CD1c-positive myeloid dendritic cell (primary cell): ENCODE measurements around the gene DRC1.
"Not testable (repeated sequence)": the region's sequence is repeated elsewhere in the genome, so short reads cannot be mapped to it uniquely, and the experiment has no call there.

Experiments
- DNase-seq: peaks from one replicate; pipeline ENCODE4 v3.0.0-alpha.2; 2016; ENCODE audit errors: extremely low spot score

The DRC1 gene

DNA sequence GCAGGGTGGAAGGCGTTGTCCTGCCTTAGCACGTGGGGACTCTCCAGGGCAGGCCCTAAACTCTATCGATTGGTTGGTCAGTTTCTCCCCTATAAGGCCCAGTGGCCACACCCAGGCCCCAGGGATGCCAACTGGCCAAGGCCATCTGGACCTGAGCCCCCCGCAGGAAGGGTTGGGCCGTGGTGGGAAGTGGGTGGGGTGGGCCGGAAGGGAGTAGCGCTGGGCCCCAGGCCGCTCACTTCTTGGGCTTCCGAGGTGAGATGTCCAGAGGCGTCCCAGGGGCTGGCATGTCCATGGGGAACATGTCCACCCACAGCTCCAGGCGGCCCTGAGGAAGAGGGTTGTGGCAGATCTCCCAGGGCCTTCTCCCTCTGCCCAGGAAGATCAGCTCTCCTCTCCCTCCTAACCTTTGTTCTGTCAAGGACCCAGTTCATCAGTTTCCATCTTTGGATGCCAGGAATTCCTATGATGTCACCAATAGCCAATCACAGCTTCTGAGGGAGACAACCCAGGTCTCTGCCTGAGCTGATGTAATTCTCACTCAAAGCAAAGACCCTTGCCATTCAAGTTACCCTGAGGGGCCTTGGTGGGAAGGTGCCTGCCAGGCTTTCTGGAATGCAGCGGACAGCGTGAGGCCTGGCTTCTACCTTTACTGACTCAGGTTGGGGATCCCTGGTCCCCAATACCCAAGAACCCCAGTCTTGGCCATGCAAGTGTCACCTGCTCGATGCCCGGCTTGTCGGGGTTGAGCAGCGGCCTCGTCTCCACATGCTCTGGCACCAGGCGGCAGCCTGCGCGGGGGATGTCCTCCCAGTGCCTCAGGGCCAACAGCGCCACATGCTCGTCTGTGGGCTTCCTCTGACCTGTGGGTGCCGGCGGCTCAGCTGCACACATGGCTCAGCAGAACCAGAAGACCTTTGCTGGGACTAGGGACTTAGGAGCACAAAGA is 61.8 kb downstream of the DRC1 start:
- DNase-seq, result no peak

DNA sequence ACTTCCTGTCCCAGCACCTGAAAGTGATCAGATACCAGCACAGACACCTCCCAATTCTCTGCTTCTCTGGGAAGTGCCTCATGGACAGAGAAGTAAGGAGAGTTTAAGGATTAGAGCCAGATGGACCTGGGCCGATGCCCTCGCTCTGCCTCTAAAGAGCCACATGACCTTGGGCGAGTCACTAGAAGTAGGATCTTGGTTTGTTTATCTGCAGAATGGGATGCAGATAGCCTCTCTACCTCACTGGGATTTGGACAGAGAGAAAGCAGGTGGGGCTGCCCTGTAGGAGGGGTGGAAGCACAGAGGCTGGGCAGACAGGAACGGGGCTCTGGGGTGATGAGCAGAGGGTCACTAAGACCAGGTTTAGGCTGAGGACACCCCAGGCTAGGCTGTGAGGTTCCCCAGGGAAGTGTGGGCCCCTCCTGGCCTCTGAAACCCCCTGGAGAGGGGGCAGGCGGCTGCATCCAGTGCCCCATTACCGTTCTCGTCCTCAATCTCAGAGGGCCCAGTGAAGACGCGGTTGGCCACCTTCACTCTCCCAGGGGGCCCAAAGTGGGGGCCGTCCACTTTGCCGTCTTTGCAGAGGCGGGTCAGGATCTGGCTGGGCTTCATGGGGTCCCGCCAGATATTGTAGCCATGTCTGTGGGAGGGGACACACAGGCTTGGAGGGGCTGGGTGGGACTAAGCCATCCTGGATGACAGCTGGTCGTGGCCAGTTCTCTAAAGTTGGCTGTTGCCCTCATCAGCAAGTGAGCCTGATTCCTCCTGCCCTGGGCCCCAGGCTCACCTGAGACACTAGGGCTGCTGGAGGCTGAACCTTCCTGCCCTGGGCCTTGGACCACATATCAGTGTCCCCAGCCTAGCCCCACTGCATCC is 62.9 kb downstream of the DRC1 start:
- no peak for DNase-seq

DNA sequence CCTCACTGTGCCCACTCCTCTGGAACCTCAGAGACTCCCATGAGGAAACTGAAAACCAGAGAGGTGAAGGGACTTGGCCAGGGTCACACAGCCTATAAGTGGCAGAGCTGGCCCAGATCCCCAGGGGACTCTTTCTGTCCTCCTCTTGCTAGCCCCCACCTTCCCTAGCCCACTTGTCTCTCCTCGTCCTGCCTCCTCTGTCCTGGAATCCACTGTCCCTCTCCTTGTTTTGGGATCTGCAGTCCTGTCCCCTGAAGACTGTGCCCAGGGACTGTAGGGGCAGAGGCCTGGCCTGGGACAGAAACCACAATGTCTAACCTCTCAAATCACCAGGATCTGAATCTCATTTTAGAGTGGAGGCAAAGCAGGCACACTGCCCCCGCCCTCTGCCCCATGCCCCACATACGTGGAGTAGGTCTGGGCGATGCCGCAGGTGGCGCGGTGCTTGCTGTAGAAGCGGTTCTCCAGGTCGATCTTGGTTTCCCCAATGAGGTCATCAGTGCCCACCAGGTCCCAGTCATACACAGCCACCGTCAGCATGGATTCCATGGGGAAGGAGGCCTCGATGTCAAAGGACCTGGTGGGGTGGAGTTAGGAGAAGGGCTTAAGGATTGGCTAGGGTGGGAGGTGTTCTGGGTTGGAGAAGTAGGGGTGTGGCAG is 63.7 kb downstream of the DRC1 start:
- DNase-seq, result no peak

DNA sequence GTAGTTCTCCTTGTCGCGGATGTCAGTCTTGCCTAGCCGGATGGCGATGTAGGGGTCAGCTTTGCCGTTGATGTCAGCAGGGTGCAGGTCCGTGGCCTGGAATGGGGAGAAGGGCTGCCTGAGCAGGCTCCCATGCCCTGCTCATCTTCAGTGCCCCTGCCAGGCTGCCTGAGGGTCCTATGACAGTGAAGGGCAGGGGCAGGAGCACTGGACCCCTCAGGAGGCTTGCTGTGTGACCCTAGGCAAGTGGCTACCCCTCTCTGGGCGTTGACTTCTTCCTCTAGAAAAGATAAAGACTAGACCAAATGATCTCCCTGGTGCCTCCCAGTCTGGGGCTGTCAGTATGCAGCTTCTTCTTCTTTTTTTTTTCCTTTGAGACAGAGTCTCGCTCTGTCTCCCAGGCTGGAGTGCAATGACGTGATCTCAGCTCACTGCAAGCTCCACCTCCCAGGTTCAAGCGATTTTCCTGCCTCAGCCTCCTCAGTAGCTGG is 64.3 kb downstream of the DRC1 start:
- no peak for DNase-seq

DNA sequence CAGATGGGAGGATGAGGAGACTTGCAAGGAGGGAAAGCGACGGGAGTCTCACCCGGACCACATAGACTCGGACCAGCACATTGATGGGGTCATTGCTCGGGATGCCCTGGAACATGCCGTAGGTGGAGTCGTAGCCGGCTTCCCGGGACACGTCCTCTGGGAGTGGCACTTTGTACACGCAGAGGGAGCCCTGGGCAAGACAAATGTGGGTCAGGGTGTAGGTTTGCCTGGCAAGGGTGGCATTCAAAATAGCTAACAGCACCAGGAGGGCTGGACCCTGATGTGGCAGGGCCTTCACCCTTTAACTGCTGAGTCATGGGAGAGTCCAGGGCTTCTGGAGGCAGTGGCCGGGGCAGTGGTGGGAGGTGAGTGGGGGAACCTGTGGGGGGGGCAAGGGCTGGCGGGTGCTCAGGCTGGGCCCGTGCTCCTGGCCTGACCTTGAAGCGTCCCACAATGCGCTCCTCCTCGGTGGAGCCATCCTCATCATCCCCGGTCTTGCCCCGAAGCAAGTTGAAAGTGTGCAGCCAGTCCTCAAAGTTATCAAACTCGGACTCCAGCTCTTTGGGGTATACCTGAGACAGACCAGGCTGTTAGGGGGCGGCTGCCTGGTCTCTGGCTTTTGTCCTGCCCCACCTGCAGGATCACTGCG is 65.1 kb downstream of the DRC1 start:
- no peak for DNase-seq

DNA sequence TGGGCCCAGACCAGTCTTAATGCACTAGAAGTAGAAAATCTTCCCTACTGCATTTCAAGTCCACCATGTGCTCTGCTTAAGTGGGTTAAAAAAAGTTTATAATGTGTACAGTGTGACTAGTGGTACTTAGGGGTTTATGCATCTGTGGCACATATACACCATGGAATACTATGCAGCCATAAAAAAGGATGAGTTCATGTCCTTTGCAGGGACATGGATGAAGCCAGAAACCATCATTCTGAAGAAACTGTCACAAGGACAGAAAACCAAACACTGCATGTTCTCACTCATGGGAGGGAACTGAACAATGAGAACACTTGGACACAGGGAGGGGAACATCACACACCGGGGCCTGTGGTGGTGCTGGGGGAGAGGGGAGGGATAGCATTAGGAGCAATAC is 66.8 kb downstream of the DRC1 start:
- DNase-seq, result not testable (repeated sequence)

DNA sequence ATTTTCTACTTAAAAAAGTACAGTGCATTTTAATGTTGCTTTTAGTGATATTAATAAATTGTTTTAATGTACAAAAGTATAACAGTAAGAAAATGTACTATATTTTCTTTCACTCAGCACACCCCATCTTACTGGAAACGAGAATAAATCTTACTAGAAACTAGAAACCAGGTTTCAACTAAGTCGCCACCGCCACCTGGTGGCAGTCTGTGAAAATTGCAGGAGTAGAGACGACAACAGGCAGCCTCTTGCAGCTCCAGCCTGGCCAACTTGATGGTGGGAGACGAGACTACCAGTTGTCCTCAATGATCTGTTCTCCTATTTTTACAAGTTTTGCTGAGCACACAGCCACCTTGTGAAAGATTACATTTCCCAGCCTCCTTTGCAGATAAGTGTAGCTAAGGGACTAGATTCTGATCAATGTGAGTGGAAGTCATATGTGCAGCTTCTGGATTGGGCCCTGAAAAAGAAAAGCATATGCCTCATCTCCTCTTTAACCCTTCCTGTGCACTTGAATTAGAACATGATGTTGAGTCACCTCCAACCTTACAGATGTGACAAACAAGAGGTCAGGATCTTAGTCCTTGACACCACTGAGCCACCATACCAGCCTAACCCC is 67.5 kb downstream of the DRC1 start:
- DNase-seq, result peak; percentile 88

DNA sequence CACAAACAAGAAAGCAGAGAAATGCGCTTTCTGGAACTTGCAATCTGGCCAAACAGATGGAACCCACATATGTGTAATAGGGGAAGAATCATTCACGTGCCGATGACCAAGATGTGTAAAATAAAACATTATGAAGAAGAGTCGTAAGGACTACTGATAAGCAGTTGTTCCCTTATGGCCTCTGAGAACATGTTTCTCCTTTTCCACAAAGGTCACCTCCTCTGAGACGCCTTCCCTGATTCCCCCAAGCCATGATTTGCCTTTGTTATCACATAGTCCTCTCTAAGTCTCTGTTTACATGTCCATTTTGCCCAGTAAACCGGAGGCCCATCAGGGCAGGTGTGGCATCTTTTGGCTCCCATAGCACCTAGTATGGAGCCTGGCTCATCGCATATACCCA is 68.2 kb downstream of the DRC1 start:
- no peak for DNase-seq

DNA sequence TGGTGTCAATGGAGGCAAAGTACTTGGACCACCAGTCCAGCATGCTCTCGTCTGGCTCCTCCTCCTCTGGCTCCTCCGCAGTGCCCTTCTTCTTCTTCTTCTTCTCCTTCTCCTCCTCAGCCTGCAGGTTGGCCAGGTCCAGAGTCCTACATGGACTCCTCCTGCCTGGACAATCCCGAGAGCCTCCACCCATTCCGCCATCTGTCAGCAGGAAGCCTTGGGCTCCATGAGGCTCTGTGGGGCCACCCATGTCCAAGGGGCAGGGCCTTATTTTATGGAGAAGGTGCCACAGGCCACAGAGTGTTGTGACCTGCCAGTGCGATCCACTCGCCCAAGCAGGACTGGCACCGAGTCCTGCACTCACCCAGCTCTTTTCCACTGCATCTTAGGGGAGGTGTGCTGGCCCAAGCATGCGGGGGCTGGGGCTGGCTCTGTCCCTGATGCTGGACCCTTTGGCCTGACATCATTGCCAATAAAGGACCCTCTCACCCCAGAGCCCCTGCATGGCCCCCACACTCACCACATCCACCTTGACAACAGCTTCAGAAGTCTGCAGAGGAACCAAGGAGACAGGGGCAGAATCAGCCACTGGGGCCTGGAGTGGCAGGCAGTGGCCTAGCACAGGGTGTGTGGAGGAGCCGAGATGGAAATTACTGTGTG is 69.0 kb downstream of the DRC1 start:
- no peak for DNase-seq

DNA sequence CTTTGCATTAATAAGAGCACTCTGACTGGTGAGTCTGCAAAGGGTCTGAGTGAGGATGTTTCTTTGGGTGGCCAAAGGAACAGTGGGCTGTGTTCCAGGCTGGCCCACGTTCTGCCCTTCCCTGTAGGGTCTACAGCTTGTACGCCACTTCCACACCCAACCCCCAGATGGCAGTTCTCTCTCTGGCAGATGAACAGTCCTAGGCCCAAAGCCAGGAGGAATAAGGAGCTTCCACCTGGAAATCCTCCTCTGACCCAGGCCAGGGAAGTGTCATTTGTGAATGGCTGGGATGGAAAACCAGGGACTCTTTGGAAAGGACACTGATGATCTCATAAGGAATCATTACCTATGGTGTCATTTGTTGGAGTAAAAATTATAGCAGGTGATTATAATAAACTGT is 69.6 kb downstream of the DRC1 start:
- DNase-seq, result no peak

DNA sequence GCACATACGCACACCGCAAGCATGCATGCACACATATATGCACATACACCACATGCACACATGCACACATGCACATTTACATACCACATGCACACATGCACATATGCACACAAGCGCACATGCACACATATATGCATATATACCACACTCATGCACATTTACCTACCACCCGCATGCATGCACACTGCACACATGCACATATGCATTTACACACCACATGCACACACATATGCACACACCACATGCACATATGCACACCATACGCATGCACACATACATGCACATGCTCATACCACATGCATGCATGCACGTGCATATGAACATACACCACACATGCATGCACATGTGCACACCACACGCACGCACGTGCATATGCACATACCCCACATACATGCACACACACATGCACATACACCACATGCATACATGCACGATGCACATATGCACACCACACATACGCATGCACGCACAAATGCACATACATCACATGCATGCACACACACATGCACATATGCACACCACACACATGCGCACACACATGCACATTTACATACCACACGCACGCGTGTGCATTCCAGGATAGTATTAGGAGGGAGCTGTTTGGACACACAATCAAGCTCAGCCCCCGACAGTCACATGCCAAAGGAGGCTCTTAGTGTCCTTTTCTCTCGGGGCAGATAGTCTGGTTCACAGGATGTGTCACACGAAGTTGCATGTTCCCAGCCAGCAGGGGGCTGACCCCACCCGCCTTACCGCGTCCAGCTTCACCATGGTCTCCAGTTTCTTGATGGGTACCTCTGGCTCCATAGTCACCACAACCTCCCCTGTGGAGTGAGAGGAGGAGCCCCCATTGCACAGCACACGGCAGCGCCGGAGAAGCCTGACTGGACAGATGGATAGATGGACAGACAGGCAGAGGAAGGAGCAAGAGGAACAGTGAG is 70.3 kb downstream of the DRC1 start:
- DNase-seq, result no peak

DNA sequence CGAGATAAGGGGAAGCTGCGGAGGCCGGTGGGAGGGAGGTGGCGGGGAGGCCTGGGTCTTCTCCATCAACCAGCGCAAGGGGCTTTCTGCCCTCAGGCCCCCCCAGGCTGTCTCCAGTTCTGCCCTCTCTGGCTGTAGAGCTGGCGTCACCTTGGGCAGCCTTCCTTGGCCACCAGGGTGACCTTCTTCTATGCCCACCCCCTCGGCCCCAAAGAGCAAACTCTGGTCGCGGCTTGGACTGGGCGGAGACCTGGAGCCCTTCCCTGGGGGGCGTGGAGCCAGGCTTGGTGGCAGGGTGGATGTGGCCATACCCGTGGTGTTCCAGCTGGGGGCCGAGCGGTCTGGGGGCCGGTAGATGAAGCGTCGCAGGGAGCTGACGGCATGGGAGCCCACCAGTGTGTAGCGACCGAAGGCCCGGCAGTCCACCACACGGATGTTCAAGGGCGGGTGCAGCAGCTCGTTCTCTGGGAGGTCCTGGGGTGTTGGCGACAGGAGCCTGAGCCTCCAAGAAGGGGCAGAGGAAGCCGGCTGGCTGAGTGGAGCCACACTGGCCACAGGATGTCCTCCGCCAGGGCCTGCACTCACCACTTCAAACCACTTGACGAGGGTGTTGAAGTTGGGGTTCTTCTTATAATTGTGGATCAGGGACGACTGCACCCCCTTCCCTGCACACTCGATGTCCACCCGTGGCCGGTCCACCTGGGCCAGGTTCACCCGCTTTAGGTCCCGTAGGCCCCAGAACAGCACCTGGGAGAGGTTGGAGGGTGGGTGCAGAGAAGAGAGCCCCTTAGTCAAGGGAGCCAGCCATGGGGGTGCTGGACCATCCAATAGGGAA is 71.3 kb downstream of the DRC1 start:
- no peak for DNase-seq

DNA sequence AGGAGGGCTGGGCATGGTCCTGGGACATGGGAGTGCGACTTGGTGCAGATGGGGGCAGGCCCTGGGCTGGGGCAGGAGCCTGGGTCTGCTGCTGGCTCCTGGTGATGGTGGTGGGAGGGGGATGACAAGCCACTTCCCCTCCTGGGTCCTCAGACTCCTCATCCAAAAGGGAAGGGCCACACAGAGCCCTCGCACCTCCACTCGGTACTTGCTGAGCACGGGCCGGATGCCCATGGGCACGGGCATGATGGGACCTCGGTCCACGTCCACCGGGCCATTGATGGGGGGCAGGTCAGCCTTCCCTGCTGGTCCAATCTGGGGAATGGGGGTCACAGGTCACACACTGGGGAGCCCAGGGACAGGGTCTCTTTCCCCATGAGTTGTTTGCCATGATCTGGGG is 72.1 kb downstream of the DRC1 start:
- DNase-seq, result no peak

DNA sequence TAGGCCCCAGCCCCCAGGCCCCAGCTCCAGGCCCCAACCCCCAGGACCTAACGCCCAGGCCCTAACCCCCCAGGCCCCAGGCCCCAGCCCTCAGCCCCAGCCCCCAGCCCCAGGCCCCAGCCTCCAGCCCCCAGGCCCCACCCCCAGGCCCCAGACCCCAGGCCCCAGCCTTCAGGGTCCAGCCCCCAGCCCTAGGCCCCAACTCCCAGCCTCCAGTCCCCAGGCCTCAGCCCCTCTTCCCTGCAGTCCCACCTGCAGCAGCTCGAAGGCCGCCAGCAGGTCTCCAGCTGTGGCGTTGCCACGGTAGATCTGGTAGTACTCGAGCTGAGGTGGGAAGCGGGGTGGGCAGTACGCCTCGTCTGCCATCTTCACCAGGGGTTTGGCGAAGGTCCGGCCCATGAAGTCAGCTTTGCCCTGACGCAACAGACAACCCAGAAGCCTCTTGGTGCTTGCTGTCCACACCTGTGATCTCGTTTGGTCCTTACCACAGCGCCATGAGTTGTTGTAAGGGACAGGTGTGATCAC is 72.6 kb downstream of the DRC1 start:
- DNase-seq, result no peak

DNA sequence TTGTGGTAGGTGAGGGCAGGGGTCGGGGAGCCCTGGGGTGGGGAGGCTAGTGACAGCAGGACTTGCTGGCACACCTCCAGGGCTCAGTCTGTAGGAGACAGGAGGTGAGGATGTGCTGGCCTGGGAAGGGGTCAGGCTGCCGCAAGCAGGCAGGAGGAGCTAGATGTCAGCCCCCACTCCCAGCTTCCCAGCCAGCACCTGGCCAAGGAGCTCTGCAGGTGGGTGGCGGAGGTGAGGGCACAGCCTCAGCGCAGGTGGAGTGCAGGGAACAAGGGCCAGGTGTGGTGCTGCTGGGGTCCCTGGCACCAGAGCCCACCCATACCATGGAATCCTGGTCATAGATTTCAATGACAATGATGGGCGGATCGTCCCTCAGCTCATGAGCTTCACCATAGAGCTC is 73.3 kb downstream of the DRC1 start:
- no peak for DNase-seq

DNA sequence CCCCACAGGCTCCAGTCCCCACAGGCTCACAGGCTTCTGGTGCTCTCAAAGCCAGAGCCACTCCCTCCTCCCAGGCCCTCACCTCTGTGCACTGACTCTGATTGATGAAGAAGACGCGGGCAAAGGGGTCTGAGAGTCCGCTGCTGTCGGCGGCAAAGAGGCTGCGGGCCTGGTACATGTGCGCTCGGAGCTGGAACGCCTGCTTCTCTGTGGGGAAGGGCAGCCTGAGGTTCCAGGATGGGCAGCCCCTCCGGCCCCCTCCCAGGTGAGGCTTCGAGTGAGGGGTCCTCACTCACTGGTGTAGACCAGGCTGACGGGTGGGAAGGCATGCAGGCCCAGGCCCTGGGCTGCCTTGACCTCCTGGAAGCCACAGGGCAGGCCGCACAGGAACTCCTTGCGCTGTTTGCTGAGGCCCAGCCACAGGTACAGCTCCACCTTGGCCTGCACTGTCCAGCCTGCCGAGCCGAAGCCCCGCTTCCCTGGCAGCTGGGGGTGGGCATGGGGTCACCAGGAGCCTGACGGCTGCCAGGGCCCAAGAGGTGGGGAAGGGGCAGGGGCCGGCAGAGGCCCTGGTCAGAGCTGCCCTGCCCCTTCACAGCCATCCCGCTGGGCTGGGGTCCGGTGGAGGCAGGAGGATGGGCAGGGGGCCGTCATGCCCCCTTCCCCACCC is 74.2 kb downstream of the DRC1 start:
- no peak for DNase-seq

DNA sequence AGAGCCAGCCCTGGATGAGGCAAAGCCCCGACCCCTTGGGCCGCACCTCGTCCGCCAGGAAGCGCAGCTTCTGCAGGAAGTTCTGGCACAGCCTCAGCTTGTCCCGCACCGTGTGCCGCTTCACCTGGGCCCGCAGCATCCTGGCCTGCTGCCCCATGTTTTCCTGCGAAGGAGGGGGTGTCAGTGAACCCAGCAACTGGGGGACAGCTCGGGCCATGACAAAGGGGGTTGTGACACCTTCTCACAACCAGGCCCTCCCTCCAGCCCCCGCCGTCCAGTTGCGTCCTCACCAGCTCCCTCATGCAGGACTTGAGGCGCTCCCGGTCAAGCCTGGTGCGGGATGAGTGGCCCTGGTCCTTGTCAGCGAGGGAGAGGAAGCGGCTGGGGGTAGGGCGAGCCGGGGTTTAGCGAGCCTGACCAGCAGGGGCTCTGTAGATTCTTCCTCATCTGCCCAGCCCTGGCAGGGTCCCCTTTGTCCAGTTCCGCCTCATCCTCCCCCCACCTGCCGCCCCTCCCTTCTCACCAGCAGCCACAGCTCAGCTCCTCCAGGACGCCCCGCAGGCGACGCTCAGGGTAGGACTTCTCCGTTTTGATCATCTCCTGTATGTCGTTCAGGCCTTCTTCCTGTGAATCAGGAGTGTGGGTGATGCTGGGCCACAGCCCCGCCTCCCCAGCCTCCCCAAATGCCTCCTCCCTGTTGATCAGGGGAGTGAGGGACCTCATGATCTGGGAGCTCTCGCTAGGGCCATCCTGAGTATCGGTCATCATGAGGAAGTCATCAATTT is 75.6 kb downstream of the DRC1 start:
- DNase-seq, result peak; percentile 36
